Fibroblast of the conjunctiva (primary cell): ENCODE data around the gene AP5Z1.

Experiments
- DNase-seq: peaks from one replicate; pipeline ENCODE4 v3.0.0-alpha.2; 2010; ENCODE audit warnings: low read depth

AP5Z1 gene

DNA sequence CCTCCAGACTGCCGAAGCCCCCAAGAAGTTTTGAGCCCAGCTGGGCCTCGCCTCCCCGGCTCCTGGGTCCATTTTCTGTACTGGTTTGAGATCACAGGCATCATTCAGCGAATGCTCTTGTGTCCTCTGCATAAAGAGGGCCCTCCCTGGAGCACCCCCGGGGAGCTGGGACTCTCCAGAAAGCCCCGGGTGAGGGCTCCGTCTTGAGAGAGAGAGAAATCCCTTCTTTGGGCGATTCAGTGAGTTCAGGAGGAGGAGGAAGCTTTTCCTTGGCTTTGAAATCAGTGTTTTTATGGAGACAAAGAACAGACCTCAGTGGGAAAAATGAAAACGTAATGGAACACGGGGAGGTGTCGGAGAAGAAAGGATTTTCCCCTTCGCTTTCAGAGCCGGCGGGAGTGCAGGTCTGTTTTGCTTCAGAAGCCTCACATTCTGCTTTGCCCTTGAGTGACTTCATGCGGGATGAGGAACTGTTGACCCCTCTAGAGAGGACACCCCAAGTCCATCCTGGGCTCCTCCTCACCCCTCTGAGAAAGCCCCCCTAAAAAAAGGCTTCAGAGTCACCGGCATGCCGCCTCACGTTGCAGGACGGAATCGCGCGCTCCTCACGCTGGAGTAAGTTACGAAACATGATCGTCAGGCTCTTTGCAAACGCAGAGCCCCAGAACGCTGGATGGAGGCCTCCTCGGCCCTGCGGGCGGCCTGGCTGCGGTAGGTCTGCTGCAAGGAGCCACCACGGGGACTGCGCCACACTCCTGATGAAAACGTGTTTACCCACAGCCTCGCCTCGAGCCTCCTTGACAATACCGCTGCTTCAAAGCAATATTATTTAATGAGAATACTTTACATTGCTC lies 8.5 kb upstream of the AP5Z1 start:
- no peak for DNase-seq

DNA sequence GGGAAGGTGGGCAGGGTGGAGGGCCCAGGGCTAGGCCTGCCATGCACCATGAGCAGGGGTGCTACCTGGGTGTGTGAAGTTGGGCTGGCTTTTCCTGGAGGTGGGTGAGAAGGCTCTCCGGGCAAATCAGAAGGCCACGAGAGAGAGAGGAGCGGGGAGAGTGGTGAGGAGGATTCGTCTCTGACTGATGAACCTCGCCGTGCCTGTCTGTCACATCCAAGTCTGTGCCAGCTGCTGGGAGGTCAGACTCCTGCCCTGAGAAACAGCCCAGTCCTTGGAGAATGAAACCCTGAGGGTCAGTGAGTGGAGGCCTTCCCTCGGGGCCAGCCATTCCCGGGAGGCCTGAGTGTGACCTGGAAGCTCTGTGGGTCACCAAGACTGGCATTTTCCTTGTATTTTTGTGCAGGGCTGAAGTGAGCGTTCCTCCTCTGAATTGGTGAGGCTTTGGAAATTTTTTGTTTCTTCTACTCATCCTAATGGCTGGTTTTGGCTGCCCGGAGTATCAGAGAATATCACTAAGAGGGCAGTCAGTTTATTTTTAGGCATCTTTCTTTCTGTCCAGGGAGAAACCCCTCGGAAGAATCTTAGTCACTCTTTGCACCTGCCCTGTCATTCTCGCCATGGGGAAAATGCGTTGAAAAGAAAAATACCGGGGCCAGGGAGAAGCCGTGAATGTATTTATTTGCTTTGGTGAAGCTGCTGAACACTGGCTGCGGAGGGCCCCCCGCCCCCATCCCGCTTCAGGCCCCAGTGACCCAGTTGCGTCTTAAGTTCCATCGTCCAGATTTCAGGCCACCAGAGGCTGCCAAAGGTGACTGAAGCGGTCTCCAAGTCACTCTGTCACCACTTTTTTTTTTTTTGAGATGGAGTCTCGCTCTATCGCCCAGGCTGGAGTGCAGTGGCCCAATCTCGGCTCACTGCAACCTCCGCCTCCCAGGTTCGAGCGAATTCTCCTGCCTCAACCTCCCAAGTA lies 6.5 kb upstream of the AP5Z1 start:
- DNase-seq: no peak

DNA sequence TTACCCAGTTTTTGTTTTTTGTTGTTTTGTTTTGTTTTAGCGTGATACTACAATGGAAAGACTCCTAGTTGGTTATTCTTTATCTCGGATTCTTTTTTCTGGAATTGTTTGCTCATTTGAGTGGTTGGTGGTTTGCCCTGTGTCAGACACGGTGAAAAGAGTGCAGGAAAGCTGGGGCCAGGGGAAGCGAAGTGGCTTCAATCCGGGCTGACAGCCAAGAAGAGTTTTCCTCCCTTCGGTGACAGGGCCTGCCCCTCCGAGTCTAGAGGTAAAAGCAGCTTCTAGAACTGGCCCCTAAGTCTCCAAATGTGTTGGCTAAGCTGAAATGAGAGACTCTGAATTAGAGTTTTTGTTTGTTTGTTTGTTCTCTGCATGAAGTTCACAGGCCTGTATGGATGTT lies 5.7 kb upstream of the AP5Z1 start:
- DNase-seq: no peak

DNA sequence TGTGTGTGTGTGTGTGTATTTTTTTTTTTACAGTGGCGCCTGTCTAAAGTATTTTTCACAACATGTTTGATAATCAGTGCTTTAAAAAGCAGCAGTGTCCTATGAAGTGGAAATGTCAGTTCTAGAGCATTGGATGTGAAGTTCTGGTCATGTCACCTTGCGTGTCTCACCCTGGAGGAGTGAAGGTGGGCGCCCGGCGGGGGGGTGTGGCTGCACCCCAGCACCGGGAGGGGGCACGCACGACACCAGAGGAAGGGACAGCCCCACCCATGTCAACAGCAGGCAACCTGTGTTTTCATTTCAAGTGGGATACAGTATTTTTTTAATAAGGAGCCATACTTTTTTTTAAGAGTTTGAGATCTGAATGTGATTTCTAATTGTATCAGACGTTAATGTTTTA lies 4.5 kb upstream of the AP5Z1 start:
- DNase-seq: no peak

DNA sequence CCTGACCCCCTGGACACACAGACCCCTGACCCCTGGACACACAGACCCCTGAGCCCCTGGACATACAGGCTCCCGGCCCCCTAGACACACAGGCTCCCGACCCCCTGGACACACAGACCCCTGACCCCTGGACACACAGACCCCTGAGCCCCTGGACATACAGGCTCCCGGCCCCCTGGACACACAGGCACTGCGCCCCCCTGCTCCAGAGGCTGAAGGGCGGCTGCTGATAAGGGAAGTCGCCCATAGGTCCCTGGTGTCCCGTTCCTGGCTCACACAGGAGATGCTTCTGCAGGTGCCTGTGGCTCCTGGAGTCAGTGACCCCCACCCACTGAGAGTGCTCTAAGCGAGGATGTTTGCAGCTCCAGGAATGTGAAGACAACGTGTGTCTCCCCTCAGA lies 3.7 kb upstream of the AP5Z1 start:
- DNase-seq: no peak

DNA sequence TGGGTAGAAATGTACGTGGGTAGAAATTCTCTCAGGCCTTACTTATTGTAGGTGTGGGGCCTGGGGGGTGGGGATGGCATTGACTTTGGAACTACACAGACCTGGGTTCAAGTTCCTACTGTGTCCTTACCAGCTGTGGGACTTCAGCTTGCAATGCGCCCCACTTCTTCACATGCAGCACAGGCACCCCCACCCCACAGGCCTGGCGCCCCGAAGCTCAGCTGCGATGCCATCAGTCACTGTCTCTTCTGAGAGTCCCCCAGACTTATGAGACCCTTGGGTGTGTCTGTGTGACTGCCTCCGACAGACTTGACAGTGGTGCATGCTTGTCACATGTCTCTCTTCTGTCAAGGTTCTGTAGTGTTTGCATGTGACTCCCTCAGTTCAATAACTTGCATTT lies 3.1 kb upstream of the AP5Z1 start:
- DNase-seq: no peak

DNA sequence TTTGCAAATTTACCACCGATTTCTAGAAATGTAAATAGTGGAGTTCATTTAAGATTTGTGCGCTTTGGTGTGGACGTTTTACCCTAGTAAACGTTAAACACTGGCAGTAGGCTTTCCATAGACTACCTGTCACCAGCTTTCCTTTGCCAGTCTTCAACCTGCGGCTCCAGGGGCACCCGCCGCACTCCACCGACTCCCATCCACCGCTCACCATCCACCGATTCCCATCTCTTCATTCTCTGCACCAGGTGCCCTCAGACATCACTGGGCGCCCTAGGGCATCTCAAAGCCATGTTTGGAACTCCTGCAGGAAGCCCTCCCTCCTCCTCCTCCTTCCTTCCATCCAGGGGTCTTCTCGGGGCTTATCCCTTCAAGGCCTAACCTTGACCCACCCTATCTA lies 1.4 kb upstream of the AP5Z1 start:
- no peak for DNase-seq

DNA sequence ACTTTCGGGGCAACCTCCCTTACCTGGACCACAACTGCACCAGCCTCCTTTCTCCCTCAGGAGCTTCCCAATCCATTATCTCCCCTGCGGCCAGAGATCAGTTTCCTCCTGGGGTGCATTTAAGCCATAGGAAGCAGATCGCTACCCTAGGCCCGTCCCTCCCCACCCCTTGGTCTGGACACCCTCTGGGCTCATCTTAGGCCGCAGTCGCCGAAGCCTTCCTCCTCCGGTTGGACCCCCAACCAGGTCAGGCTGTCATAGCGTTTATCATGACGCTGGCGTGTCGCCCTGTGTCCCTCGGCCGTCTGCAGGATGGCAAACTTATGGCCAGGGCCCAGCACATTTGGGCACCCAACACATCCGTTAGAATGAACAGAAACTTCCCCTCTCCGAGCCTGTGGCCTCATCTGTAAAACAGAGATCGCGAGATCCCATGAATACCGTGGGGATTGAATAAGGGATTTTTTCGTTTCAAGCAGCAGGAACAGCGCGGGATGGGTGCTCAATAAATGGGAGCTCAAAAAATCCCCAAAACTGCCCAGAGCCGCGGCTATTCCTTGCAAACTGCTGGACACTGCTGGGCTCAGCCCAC lies 669 bp upstream of the AP5Z1 start:
- DNase-seq: no peak

DNA sequence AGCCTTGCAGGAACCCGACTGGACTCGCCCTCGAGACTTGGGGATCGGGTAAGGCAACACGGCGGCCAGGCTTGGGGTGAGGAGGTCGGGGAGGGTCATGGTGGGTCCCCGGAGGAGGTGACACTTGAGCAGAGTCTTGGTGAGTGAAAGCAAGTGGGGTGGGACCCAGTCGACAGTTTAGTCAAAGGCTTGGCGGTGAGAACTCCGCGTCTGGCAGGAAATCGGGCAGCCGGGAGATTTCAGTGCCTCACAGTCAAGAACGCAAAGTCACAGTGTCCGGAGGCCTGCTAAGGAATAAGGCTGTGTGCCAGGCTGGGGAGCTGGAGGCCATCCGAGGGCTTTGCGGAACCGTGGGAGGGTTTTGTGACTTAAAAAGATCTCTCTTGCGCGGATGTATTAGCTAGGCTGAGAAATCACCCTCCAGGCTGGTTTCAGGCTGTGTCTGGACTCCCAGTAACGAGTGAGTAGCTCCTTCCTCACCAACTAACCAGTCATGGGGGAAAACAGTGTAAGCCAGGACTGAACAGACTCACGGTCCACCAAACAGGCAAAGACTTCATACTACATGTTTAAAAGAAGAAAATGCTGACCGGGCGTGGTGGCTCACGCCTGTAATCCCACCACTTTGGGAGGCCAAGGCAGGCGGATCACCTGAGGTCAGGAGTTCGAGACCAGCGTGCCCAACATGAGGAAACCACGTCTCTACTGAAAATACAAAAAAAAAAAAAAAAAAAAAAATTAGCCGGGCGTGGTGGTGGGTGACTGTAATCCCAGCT lies 613 bp downstream of the AP5Z1 start:
- DNase-seq: no peak

DNA sequence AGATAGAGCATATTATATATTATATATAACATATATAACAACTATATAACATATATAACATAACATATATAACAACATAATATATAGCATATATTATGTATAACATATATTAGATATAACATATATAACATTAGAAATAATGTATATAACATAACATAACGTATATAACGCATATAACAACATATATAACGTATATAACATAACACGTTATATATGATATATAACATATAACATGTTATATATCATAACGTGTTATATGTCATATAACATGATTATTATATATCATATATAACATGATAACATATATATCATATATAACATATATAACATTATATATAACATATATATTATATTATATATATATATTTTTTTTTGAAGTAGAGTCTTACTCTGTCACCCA lies 3.7 kb downstream of the AP5Z1 start:
- DNase-seq: no peak

DNA sequence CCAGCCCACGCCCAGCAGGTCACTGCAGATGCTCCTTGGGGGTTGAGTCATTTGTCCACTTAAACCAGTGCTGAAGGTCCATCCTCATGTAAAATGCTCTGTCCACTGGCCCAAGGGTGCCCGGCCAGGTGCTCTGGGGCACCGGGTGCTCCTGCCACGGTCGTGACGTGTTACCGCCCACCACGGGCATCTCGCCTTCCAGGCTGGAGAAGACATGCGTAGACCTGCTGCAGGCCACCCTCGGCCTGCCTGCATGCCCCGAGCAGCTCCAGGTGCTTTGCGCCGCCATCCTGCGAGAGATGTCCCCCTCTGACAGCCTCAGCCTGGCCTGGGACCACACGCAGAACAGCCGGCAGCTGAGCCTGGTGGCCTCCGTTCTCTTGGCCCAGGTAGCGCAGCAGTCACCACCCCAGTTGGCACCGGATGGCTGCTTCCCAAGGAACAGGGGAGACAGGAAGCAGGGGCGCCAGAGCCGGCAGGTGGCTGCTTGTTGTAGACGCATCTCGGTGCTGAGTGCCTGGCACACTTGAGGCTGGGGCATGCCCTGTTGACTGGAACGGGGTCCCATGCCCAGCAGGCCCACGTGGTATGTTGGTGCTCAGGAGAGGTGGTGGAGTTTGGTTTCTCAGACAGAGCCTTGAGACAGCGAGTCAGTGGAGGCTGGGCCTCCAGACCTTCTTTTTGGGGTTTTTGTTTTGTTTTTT lies 6.1 kb downstream of the AP5Z1 start:
- no peak for DNase-seq

DNA sequence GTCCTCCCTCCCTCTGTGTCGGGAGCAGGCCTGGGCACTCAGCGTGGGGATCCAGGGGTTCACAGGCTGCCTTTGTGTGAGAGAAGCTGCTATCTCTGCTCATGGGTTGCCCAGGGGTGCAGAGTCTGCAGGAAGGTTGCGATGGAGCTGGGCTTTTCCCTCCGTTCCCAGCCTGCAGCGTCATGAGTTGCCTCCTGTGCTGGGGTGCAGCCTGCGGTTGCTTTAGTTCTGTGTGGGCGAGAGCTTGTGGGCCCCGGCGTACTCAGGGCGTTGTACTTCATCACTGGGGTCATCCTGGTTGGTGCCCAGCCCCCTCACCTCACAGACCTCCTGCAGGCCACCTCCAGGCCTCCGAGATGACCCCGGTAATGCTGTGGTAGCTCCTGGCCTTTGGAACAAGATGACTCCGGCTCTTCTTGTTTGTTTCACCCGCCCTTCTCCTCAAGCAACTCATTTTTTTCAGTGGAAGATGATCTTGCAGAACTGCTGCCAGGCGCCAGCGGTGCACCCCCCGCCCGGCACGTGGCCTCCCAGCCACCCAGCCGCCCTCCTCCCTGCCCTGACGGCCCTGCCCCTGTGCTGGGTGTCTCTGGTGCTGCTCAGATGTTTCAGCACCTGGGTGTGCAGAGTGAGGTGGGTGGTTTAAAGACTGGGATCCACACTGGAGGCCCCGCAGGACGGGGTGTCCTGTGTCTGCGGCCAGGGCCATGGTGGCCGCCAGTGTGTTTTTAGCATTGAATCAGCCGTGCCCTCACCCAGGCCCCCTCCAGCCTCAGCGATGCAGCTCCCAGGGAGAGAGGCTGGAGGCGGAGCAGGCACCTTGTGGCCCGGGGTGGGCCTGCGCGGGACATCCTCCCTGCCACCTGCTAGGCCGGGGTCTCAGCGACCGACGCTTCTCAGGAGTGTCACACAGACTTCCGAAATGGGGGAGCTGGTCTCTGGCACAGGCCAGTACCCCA lies 7.2 kb downstream of the AP5Z1 start:
- no peak for DNase-seq

DNA sequence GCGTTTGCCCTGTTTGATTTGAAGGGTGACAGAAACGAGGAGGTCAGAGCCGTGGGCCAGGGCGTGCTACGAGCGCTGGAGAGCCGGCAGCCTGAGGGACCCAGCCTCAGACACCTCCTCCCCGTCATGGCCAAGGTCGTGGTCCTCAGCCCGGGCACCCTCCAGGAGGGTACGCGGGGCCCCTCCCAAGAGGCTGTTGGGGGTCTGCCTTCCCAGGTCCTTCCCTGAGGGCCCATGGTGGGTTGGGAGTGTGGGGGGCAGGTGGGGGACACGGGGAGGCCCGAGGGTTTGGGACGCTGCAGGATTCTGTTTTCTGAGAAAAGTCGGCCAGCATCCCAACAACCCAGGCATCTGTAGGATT lies 7.8 kb downstream of the AP5Z1 start:
- DNase-seq: no peak

DNA sequence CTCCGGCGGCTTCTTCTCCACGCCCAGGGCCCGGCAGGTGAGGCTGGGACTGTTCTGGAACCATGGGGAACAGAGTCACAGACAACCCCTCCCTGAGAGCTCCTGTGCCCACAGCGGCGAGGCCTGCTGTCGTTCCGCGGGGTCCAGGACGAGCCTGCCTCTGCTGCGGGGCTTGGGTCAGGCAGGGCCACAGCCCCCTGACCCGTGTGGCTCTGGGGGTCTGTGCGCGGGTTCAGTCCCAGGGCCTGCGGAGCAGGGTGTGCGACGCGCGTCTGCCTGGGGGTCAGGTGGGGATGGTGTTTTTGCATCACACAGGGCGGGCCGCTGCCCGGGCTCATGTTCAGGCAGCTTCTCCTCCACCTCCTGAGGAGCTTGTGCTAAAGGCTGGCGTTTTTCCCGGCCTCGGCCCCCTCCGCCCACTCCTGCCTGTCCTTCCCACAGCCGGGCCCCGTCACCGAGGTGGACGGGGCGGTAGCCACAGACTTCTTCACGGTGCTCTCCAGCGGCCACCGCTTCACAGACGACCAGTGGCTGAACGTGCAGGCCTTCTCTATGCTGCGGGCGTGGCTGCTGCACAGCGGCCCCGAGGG lies 8.4 kb downstream of the AP5Z1 start:
- DNase-seq: no peak

DNA sequence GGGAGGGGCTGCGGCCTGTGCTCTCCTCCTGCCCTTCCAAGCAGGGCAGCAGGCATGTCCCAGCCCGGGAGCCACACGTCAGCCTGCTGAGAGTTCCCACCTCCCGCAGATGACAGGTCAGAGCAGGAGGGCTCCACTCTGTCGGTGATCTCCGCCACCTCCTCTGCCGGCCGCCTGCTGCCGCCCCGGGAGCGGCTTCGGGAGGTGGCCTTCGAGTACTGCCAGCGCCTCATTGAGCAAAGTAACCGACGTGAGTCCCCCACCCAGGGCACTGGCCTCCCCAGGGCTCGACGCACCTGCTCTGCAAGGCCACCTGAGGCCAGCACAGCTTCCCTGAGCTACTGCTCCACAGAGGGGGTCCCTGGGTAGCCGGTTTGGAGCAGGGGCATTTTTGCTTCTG lies 9.4 kb downstream of the AP5Z1 start:
- DNase-seq: no peak

DNA sequence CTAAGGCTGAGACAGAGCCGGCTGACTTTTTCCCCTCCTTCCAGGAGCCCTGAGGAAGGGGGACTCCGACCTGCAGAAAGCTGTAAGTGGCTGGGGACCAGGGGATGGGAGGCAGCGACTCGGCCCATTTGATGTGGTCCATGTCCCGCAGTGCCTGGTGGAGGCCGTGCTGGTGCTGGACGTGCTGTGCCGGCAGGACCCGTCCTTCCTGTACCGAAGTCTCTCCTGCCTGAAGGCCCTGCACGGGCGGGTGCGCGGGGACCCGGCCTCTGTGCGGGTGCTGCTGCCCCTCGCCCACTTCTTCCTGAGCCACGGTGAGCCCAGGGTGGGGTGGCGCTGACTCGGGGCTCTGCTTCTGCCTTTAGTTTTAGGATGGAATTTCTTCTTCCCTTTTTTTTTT lies 9.9 kb downstream of the AP5Z1 start:
- DNase-seq: no peak

DNA sequence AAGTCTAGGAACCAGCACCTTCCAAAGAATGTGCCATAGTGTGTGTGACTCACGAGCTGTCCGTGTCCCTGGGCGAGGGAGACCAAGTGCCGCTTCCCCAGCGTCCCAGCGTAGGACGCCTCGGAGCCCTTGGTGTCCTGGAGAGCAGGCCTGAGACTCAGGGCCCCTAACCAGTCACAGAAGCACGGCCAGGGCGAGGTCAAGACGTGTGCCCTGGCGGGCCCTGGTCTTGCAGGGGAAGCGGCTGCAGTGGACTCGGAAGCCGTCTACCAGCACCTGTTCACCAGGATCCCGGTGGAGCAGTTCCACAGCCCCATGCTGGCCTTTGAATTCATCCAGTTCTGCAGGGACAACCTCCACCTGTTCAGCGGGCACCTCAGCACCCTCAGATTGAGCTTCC lies 10.6 kb downstream of the AP5Z1 start:
- DNase-seq: no peak

DNA sequence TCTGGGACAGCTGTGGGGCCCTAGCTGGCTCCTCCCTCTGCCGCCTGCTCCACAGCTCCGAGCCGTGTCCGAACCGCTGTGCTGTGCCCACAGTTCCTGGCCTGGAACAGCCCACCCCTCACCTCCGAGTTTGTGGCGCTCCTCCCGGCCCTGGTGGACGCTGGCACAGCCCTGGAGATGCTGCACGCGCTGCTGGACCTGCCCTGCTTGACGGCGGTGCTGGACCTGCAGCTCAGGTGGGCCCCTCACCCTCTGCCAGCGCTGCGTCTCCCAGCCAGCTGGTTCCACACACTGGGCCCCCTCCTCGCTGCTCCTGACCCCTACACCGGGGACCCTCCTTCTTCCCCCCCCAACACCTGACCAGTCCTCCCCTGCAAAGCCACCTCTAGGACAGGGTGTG lies 12.1 kb downstream of the AP5Z1 start:
- no peak for DNase-seq

DNA sequence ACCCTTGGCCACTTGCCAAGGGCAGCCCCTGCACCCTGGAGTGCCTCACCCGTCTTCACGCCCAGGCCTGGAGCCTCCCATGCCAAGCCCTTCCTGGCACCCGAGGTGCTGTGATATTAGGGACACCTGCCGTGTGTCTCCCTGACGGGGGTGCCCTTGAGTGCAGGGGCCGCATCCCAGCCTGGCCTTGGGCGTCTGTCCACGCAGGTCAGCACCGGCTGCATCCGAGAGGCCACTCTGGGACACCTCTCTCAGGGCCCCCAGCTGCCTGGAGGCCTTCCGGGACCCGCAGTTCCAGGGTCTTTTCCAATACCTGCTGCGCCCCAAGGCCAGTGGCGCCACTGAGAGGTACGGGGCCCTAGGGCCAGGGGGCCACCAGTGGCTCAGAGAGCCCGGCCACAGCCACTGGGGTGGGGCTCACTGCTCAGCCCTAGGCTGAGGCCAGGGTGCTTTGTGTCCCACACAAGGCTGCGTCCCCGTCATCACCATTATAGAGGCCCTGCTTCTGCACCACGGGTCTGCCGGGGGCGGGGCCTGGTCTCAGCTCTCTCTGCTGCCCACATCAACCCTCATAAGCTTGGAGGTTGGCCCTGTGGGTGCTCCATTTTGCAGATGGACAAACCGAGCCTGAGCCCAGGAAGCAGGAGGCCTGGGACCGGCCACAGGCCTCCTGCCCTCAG lies 12.7 kb downstream of the AP5Z1 start:
- DNase-seq: no peak
